ENCODE data around the gene DHRS13.

DNA sequence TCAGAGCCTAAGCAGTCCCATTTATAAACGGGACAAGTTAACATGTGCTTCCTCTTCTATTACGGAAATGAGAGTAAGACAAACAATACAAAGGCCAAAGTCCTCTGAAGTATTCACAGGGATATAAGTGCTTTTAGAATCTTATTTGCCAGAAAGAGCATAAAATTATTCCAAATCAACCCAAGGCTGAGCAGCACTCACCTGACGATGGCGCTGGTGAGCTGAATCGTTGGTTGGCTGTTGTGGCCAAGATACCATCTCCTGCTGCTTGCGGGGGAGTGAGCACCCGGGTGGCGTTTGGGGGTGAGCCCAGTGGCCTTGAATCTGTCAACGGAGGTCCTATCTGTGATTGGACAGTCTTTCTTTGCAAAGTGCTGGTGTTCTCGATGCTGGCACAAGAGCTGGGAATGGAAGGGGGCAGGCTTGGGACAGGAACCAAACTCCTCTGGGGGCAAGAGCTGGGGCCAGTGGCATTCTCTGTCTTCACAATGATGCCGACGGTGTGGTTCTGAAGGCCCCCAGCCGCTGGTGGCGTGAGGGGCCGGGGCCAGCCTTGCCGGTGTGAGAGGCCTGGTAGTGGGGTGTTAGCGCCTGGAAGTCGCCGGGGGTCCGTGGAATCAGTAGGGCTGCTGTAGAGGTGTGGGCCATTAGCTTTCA lies 9.5 kb upstream of the DHRS13 start:
- TF ChIP-seq, protein P1, sequence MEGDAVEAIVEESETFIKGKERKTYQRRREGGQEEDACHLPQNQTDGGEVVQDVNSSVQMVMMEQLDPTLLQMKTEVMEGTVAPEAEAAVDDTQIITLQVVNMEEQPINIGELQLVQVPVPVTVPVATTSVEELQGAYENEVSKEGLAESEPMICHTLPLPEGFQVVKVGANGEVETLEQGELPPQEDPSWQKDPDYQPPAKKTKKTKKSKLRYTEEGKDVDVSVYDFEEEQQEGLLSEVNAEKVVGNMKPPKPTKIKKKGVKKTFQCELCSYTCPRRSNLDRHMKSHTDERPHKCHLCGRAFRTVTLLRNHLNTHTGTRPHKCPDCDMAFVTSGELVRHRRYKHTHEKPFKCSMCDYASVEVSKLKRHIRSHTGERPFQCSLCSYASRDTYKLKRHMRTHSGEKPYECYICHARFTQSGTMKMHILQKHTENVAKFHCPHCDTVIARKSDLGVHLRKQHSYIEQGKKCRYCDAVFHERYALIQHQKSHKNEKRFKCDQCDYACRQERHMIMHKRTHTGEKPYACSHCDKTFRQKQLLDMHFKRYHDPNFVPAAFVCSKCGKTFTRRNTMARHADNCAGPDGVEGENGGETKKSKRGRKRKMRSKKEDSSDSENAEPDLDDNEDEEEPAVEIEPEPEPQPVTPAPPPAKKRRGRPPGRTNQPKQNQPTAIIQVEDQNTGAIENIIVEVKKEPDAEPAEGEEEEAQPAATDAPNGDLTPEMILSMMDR (optimal IDR thresholded peaks at IDR 0.05 in 1 of 3, IDR thresholded peaks at IDR 0.05 in 1 of 3, conservative IDR thresholded peaks at IDR 0.05 in 1 of 3; ENCODE audit: extremely low read depth in 1 of 3, insufficient read depth in 2 of 3, low read length in 3 of 3): peak in 2 of 3 experiments; percentile 21 to 43
- no peak for TF ChIP-seq EZH2 (IDR thresholded peaks at IDR 0.05; ENCODE audit: low read length)

Measured in keratinocyte (primary cell).